Skeletal muscle satellite cell (primary cell): ENCODE data around the gene IGF2R.
A peak's percentile ranks its signal among the peaks of the same experiment; 100 is the strongest.

Experiments used
- H3K27me3 ChIP-seq: 2 replicates; pipeline ENCODE4 v1.7.0; 2013; ENCODE audit warnings: low read length; ENCODE audit not compliant: control insufficient read depth, insufficient read depth
- H3K36me3 ChIP-seq: 2 replicates; pipeline ENCODE4 v1.7.0; 2013; ENCODE audit warnings: mild to moderate bottlenecking, control low read depth, low read length; ENCODE audit not compliant: insufficient read depth
- H3K4me1 ChIP-seq: 2 replicates; pipeline ENCODE4 v1.7.0; 2013; ENCODE audit warnings: low read length; ENCODE audit not compliant: control insufficient read depth, insufficient read depth
- H3K4me2 ChIP-seq: 2 replicates; pipeline ENCODE4 v1.7.0; 2013; ENCODE audit warnings: mild to moderate bottlenecking, low read length
- H3K4me3 ChIP-seq: 2 replicates; pipeline ENCODE4 v1.7.0; 2013; ENCODE audit warnings: low read length
- H3K9ac ChIP-seq: 2 replicates; pipeline ENCODE4 v1.7.0; 2013; ENCODE audit warnings: mild to moderate bottlenecking, low read depth, low read length, moderate library complexity
- H3K9me3 ChIP-seq: replicated peaks from 2 replicates; pipeline ENCODE4 v1.7.0; 2013; ENCODE audit warnings: mild to moderate bottlenecking, control low read depth, low read length

The IGF2R gene

GRCh38 chr6:159978291-159979135 is 9.6 kb downstream of the IGF2R start:
- Histone ChIP-seq H3K9me3 (no peaks in the 10 kb centered on the region), H3K4me3 (peak overlapping the region; percentile 19), H3K36me3 (no peaks in the 10 kb centered on the region), H3K4me1 (peaks cover 74% of the 10 kb centered on the region), H3K9ac (peak overlapping the region; percentile 23), H3K4me2 (peak overlapping the region; percentile 64), H3K27me3 (no peaks in the 10 kb centered on the region)

DNA sequence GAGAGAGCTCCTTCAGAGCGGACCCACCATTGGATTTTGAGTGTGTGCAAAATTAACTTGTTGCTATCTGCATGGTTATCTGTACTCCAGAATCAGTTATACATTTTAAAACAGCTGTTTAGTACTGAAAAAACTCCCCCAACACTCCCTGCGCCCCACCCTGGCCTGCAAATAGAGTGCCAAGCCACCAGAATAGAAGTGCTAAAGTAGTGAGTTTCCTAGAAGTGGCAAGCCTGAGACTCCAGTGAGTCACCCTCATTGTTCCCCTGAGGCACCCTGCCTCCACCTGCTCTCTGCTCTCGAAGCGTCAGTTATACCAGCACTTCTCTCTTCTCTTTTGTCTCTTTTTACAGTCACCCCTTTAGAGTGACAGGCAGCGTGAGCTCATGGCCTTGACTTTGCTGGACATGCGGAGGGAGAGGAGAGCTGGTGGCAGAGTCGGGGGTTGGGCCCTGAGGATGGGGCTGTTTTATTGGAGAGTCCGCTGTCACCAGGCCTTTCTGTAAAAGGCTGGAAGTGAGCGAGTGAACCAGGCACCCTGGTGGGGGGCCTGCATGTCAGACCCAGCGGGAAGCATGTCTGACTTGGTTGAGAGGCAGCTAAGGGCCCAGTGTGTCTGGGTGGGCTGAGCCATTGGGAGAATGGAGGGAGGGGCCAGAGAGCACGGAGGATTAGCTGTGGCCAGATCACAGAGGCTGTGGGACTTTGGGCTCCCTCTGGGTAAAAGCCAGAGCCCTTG is 10.4 kb downstream of the IGF2R start:
- no peaks in the 10 kb centered on the region for H3K36me3 ChIP-seq
- H3K4me2 ChIP-seq = peak overlapping the region; percentile 64
- H3K27me3 ChIP-seq = no peaks in the 10 kb centered on the region
- peak overlapping the region; percentile 19 for H3K4me3 ChIP-seq
- H3K4me1 ChIP-seq = peaks cover 75% of the 10 kb centered on the region
- H3K9me3 ChIP-seq = no peaks in the 10 kb centered on the region
- peak overlapping the region; percentile 23 for H3K9ac ChIP-seq

DNA sequence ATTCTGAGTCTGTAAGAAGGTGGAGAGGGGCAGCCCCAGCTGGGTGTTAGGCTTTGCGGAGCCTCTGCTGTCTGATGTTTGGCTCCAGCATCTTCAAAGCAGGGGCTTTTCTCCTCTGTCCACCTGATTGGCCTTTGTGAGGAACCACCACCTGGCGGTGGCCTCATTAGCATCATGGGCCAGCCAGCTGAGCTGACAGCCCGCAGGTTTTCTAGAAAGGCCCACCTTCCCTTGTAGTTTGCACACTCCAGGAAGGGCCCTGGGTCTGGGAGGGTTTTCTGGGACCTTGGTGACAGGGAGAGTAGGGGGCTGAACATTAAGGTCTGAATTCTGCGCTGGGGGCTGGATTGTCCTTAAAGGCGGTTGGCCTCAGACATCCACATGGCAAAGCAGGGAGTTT is 11.6 kb downstream of the IGF2R start:
- H3K4me1 ChIP-seq = peaks cover 79% of the 10 kb centered on the region
- H3K9ac ChIP-seq = no peak overlapping the region
- no peaks in the 10 kb centered on the region for H3K9me3 ChIP-seq
- H3K27me3 ChIP-seq = no peaks in the 10 kb centered on the region
- H3K36me3 ChIP-seq = no peaks in the 10 kb centered on the region
- H3K4me3 ChIP-seq = no peak overlapping the region
- H3K4me2 ChIP-seq = no peak overlapping the region

- Histone ChIP-seq H3K27me3 (no peaks in the 10 kb centered on the region), H3K4me2 (peak overlapping the region; percentile 61), H3K4me3 (no peak overlapping the region), H3K9ac (no peak overlapping the region), H3K9me3 (no peaks in the 10 kb centered on the region), H3K36me3 (no peaks in the 10 kb centered on the region), H3K4me1 (peaks cover 84% of the 10 kb centered on the region)
Observed at GRCh38 chr6:159981071-159981402, 12.2 kb downstream of the IGF2R start.

DNA sequence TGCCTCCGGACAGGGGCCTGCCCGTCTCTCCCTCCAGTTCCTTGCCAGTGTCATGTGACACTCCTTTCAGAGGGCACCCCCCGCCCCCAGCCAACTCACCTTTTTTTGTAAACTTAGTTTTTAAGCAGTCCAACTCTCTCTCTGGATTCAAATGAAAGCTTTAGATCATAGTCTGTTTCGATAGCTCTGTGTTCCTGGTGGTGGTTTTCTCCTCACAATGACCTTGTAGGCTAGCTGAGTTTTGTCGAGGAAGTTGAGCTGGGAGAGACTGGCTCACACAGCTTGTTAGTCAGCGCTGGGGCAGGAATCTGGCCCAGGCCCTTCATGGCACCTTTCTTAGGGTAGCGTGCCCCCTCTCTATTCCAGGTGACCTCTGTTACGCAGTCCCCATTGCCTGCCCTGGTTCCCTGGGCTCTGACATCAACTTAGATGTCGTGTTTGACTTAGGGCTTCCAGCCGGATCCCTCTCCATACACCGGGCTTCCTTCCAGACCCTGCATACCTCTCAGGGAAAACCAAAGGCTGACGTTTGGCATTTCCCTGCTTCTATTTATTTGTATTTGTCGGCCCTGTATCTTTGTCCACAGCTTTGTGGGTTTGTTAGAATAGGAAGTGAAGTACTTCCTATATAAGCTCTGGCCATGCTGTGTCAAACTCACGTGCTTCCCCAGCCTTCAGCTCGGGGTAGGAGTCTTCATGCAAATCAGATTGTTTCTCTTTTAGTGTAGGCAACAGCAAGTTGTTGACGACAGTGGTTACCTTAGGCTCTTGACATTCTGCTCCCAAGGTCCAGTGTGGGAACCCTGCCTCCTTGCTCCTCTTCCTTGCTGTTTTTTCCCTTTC is 12.7 kb downstream of the IGF2R start:
- peak overlapping the region; percentile 12 for H3K4me3 ChIP-seq
- peaks cover 83% of the 10 kb centered on the region for H3K4me1 ChIP-seq
- peak overlapping the region; percentile 61 for H3K4me2 ChIP-seq
- H3K9ac ChIP-seq = peak overlapping the region; percentile 26
- H3K9me3 ChIP-seq = no peaks in the 10 kb centered on the region
- no peaks in the 10 kb centered on the region for H3K27me3 ChIP-seq
- H3K36me3 ChIP-seq = no peaks in the 10 kb centered on the region

DNA sequence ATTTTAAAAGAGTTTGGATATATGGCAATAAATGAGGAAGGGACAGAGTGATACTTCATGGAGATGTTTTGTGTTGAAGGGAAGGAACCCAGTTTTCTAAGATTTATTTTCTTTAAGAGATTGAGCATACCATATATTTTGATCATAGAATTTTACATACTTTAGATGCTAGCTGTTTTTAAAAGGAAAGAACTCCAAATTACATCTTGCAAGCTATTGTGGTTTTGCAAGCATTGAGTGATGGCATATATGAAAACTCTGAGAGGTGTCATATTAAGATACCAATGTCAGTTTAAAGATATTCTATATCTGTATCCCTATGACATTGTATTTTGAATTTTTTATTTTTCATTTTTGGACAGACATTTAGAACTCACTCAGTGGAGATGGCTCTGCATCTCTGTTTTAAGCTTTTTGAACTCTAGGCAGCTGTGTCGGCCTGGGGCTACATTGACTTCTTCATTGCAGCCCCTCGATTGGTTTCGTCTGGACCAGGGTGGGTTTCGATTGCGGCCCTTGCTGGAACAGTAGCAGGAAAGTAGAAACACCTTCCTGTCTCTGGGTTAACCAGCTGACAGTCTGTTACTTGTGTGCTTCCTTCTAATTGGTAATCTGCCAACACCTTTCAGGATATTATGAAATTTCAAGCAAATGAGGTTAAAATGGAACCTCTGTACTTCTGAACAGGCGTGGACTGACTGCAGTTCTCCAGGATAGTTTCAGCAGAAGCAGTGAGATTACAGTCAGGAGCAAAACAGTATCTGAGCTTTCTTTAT is 14.0 kb downstream of the IGF2R start:
- H3K4me2 ChIP-seq = peak overlapping the region; percentile 61
- no peaks in the 10 kb centered on the region for H3K9me3 ChIP-seq
- peak overlapping the region; percentile 26 for H3K9ac ChIP-seq
- no peaks in the 10 kb centered on the region for H3K27me3 ChIP-seq
- H3K4me3 ChIP-seq = no peak overlapping the region
- H3K36me3 ChIP-seq = no peaks in the 10 kb centered on the region
- peaks cover 75% of the 10 kb centered on the region for H3K4me1 ChIP-seq

GRCh38 chr6:159983641-159984080 is 14.8 kb downstream of the IGF2R start:
- Histone ChIP-seq H3K36me3 (no peaks in the 10 kb centered on the region), H3K4me3 (no peak overlapping the region), H3K9me3 (no peaks in the 10 kb centered on the region), H3K4me2 (peak overlapping the region; percentile 61), H3K9ac (peak overlapping the region; percentile 0), H3K27me3 (no peaks in the 10 kb centered on the region), H3K4me1 (peaks cover 67% of the 10 kb centered on the region)

DNA sequence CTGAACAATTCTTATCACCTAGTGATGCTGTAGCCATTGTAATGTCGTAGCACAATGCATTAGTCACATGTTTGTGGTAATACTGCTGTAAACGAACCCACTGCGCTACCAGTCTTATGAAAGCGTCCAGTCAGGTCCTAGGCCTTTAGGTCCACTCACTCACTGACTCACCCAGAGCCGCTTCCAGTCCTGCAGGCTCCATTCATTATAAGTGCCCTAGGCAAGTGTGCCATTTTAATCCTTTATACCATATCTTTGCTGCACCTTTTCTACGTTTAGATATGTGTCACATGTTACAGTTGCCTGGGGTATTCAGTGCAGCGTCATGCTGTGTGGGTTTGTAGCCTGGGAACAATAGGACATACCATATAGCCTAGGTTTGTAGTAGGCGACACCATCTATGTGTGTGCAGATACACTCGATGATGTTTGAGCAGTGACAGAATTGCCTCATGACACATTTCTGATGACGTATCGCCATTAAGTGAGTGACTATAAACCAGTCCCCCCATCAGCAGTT is 15.4 kb downstream of the IGF2R start:
- Histone ChIP-seq H3K27me3 (no peaks in the 10 kb centered on the region), H3K4me3 (no peak overlapping the region), H3K9ac (no peak overlapping the region), H3K36me3 (no peaks in the 10 kb centered on the region), H3K4me2 (peak overlapping the region; percentile 61), H3K4me1 (peaks cover 67% of the 10 kb centered on the region), H3K9me3 (no peaks in the 10 kb centered on the region)

DNA sequence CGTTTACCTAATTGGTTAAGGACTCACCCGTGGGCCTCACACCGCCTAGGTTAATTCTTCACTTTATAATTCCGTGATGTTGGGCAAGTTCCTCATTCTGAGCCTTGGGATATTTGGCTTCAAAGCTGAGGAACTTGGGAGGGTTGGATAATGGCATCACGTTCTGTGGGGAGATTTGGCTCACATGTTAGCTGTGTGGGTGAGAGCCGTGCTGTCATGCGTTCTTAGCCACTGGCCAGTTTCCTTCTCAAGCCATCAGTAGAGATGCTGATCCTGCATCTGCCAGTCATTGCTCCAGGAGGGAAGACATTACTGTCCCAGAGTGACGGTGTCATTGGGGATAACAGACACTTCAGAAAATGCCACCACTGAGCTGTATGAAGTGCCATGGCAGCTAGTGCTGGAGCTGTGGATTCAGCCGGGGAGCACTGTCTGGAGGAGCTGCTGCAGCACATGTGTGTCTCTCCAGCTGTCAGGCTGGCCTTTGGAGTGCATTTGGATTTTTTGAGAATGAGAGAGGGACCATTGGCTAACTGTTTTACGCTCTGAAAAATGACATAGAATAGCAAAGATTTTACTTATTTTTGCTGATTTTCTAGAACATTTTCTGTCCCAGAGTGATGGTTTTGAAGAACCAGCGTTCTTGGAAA is 16.5 kb downstream of the IGF2R start:
- no peaks in the 10 kb centered on the region for H3K9me3 ChIP-seq
- no peak overlapping the region for H3K9ac ChIP-seq
- H3K27me3 ChIP-seq = no peaks in the 10 kb centered on the region
- H3K4me2 ChIP-seq = peak overlapping the region; percentile 35
- no peaks in the 10 kb centered on the region for H3K36me3 ChIP-seq
- no peak overlapping the region for H3K4me3 ChIP-seq
- peaks cover 73% of the 10 kb centered on the region for H3K4me1 ChIP-seq

DNA sequence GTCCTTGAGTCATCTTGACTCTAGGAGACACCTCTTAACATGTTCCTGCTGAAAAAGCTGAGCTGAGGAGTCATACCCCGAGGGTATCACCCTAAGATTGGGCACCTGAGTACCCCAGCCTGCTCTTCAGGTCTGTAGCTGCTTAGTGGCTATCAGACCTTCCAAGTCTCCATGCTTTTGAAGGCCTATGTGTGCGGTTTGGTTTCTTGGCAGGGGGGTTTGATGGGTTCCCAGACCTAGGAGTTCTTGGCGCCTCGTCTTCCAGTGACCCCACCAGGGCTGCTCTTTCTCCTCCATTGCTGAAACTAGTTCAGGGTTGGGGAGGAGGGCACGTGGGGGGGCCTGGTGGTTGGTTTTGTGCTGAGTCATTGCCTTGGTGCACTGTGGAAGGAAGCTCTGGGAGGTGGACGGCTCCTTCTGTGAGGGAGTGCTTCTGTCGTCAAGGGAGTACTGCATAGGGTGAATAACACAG is 20.1 kb downstream of the IGF2R start:
- Histone ChIP-seq H3K36me3 (peaks cover 11% of the 10 kb centered on the region), H3K9ac (no peak overlapping the region), H3K4me3 (no peak overlapping the region), H3K27me3 (no peaks in the 10 kb centered on the region), H3K4me1 (peaks cover 41% of the 10 kb centered on the region), H3K4me2 (no peak overlapping the region), H3K9me3 (no peaks in the 10 kb centered on the region)
